IPS-18a (cell line): ENCODE results near the gene WDFY3.
"Not testable (repeated sequence)": the region's sequence is repeated elsewhere in the genome, so short reads cannot be mapped to it uniquely, and the experiment has no call there.

Source experiments
- H3K27ac ChIP-seq: one replicate; pipeline ENCODE4 v1.5.1; 2013; ENCODE audit warnings: low read length
- H3K27me3 ChIP-seq: one replicate; pipeline ENCODE4 v1.6.1; 2013; ENCODE audit warnings: mild to moderate bottlenecking, low read length; ENCODE audit not compliant: control insufficient read depth, insufficient read depth
- H3K36me3 ChIP-seq: one replicate; pipeline ENCODE4 v1.6.1; 2013; ENCODE audit warnings: low read depth, low read length; ENCODE audit not compliant: control insufficient read depth
- H3K4me1 ChIP-seq: one replicate; pipeline ENCODE4 v1.6.1; 2013; ENCODE audit warnings: low read depth, low read length; ENCODE audit not compliant: control insufficient read depth
- H3K4me3 ChIP-seq: one replicate; pipeline ENCODE4 v1.5.1; 2013; ENCODE audit warnings: low read length
- H3K9ac ChIP-seq: one replicate; pipeline ENCODE4 v1.6.1; 2013; ENCODE audit warnings: mild to moderate bottlenecking, low read length, moderate library complexity
- H3K9me3 ChIP-seq: one replicate; pipeline ENCODE4 v1.6.1; 2013; ENCODE audit warnings: low read depth, low read length; ENCODE audit not compliant: control insufficient read depth

Gene WDFY3

GRCh38 chr4:84808332-84808731, 158.2 kb downstream of the WDFY3 start:
- Histone ChIP-seq H3K36me3 (peaks cover 28% of the 10 kb centered on the region), H3K4me3 (no peak overlapping the region), H3K27me3 (no peaks in the 10 kb centered on the region)

GRCh38 chr4:84806541-84806940, 159.9 kb downstream of the WDFY3 start:
- H3K4me1 ChIP-seq, H3K27ac ChIP-seq, H3K9ac ChIP-seq, H3K9me3 ChIP-seq, H3K27me3 ChIP-seq, H3K4me3 ChIP-seq: not testable (repeated sequence)
- H3K36me3 ChIP-seq = peaks cover 37% of the 10 kb centered on the region

More at GRCh38 chr4:84808332-84808731, 158.2 kb downstream of the WDFY3 start:
- H3K9ac ChIP-seq = no peak overlapping the region
- no peaks in the 10 kb centered on the region for H3K4me1 ChIP-seq
- no peaks in the 10 kb centered on the region for H3K9me3 ChIP-seq
- no peak overlapping the region for H3K27ac ChIP-seq

- Histone ChIP-seq H3K27me3 (no peaks in the 10 kb centered on the region), H3K36me3 (peaks cover 44% of the 10 kb centered on the region), H3K4me1 (no peaks in the 10 kb centered on the region), H3K4me3 (no peak overlapping the region), H3K27ac (no peak overlapping the region), H3K9ac (no peak overlapping the region), H3K9me3 (no peaks in the 10 kb centered on the region)
Observed at GRCh38 chr4:84804136-84804535, 162.4 kb downstream of the WDFY3 start.

GRCh38 chr4:84803720-84804119, 162.8 kb downstream of the WDFY3 start:
- H3K9ac ChIP-seq = no peak overlapping the region
- H3K4me1 ChIP-seq = no peaks in the 10 kb centered on the region
- no peak overlapping the region for H3K27ac ChIP-seq
- H3K27me3 ChIP-seq = no peaks in the 10 kb centered on the region
- no peak overlapping the region for H3K4me3 ChIP-seq
- H3K36me3 ChIP-seq = peaks cover 40% of the 10 kb centered on the region
- H3K9me3 ChIP-seq = no peaks in the 10 kb centered on the region

DNA sequence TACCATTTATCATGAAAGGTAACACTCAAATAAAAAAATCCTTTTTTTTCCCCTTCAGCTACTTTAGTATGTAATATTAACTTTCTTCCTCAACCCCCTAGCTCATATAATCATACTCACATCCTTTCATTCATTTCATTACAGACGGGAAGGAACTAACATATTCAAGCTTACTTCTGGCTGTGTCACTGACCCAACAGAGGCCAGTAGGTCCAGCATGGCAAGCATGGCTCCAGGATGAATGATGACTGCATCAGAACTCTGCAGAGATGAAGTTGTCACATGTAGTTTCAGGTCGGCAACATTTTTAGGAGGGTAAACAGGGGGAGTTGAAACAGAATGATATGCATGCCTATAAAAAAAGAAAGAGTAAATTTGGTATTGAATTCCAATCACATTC, 163.4 kb downstream of the WDFY3 start:
- no peaks in the 10 kb centered on the region for H3K9me3 ChIP-seq
- H3K27me3 ChIP-seq = no peaks in the 10 kb centered on the region
- no peak overlapping the region for H3K9ac ChIP-seq
- no peaks in the 10 kb centered on the region for H3K4me1 ChIP-seq
- peaks cover 36% of the 10 kb centered on the region for H3K36me3 ChIP-seq
- H3K4me3 ChIP-seq = no peak overlapping the region
- H3K27ac ChIP-seq = no peak overlapping the region

DNA sequence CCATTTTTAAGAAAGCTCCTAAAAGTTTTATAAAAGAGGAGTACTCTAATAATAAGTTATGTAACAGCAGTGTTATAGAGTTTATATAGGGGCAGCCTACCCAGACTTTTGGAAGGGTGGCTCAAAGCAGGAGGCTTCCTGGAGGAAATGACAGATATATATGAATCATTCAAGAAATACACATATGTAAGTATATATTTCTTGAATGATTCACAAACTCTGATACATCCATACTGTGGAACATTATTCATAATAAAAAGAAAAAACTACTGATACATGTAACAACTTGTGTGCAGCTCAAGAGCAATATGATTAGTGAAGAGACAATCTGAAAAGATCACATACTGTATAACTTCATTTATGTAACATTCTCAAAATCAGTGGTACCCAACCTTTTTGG, 166.2 kb downstream of the WDFY3 start:
- Histone ChIP-seq H3K27me3 (no peaks in the 10 kb centered on the region), H3K27ac (no peak overlapping the region), H3K4me3 (no peak overlapping the region), H3K36me3 (peaks cover 35% of the 10 kb centered on the region), H3K9me3 (no peaks in the 10 kb centered on the region), H3K9ac (no peak overlapping the region), H3K4me1 (no peaks in the 10 kb centered on the region)

DNA sequence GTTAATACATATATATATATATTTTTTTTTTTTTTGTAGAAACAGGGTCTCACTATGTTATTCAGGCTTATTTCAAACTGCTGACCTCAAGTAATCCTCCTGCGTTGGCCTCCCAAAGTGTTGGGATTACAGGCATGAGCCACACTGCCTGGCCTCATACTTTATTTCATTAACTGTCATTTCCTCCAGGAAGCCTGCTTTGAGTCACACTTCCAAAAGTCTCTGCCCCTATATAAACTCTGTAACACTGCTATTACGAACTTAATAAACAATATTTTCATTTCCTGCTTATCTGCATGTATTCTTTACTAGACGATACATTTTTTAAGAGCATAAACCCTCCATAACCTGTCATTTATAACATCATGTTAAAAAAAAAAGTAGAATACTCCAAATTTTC, 167.2 kb downstream of the WDFY3 start:
- no peak overlapping the region for H3K4me3 ChIP-seq
- H3K27me3 ChIP-seq = no peaks in the 10 kb centered on the region
- no peak overlapping the region for H3K27ac ChIP-seq
- no peaks in the 10 kb centered on the region for H3K9me3 ChIP-seq
- H3K4me1 ChIP-seq = no peaks in the 10 kb centered on the region
- H3K9ac ChIP-seq = no peak overlapping the region
- peaks cover 37% of the 10 kb centered on the region for H3K36me3 ChIP-seq

DNA sequence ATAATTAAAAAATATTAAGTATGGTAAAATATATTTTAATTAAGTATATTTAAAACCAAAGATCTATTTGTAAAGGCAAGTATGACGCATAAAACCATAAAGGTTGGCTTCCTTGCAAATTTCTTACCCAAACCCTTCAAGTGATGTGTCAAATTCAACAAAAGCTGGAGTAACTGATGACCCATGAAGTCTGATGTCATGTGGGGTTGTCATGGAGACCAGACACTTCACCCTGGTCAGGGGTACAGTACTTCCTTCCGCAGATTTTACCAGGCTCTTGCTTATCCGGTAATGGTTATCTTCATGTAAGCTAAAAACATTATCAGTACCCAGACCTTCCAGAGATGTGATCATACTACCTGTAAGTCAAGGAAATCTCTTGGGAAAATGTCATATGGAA, 170.1 kb downstream of the WDFY3 start:
- Histone ChIP-seq H3K27ac (no peak overlapping the region), H3K36me3 (peaks cover 40% of the 10 kb centered on the region), H3K27me3 (no peaks in the 10 kb centered on the region), H3K4me1 (no peaks in the 10 kb centered on the region), H3K4me3 (no peak overlapping the region), H3K9ac (no peak overlapping the region), H3K9me3 (no peaks in the 10 kb centered on the region)

GRCh38 chr4:84792366-84793301, 173.9 kb downstream of the WDFY3 start:
- Histone ChIP-seq H3K27ac (no peak overlapping the region), H3K36me3 (peaks cover 43% of the 10 kb centered on the region), H3K27me3 (no peaks in the 10 kb centered on the region), H3K4me1 (no peaks in the 10 kb centered on the region), H3K9ac (no peak overlapping the region), H3K9me3 (no peaks in the 10 kb centered on the region), H3K4me3 (no peak overlapping the region)

GRCh38 chr4:84790769-84791565, 175.5 kb downstream of the WDFY3 start:
- Histone ChIP-seq H3K27ac (no peak overlapping the region), H3K36me3 (peaks cover 55% of the 10 kb centered on the region), H3K4me3 (no peak overlapping the region), H3K9me3 (no peaks in the 10 kb centered on the region), H3K4me1 (no peaks in the 10 kb centered on the region), H3K27me3 (no peaks in the 10 kb centered on the region), H3K9ac (no peak overlapping the region)

GRCh38 chr4:84786478-84786877, 180.0 kb downstream of the WDFY3 start:
- H3K9ac ChIP-seq = no peak overlapping the region
- H3K9me3 ChIP-seq = no peaks in the 10 kb centered on the region
- no peaks in the 10 kb centered on the region for H3K27me3 ChIP-seq
- no peak overlapping the region for H3K4me3 ChIP-seq
- no peak overlapping the region for H3K27ac ChIP-seq
- H3K36me3 ChIP-seq = peaks cover 68% of the 10 kb centered on the region
- no peaks in the 10 kb centered on the region for H3K4me1 ChIP-seq
